Stimulated activated CD8-positive, alpha-beta memory T cell treated with anti-CD3 and anti-CD28 coated beads, Interleukin-2, amount 100 ng/mL, for 48 hours (primary cell): ENCODE results near the gene UNC45A.

ENCODE experiments used
- DNase-seq, 2 donors: peaks; one replicate each; pipeline ENCODE4 v3.0.0-alpha.2; 2020; ENCODE audit warnings: low read depth in 2 of 2

Gene UNC45A

GRCh38 chr15:90946538-90946937 is 11.5 kb downstream of the UNC45A start:
- DNase-seq: no peak

GRCh38 chr15:90946941-90947576 is 12.0 kb downstream of the UNC45A start:
- no peak for DNase-seq

GRCh38 chr15:90947577-90948357 is 12.7 kb downstream of the UNC45A start:
- DNase-seq: no peak

GRCh38 chr15:90948506-90948905 is 13.4 kb downstream of the UNC45A start:
- no peak for DNase-seq

GRCh38 chr15:90949979-90950675 is 15.0 kb downstream of the UNC45A start:
- DNase-seq: no peak

- no peak for DNase-seq
These were observed 15.6 kb downstream of the UNC45A start for GRCh38 chr15:90950676-90951075.

- DNase-seq: no peak
These were observed 18.0 kb downstream of the UNC45A start for GRCh38 chr15:90952901-90953677.

GRCh38 chr15:90953947-90954711 is 19.0 kb downstream of the UNC45A start:
- no peak for DNase-seq

- DNase-seq: peak; percentile 86 to 89
These were observed 19.9 kb downstream of the UNC45A start, which contains the start of gene RCCD1 for GRCh38 chr15:90954712-90955623. RCCD1 (plus strand) TSS chr15:90954884; CDS start chr15:90956735, 1,851 bp downstream.

- DNase-seq: no peak
These were observed 20.7 kb downstream of the UNC45A start for GRCh38 chr15:90955624-90956273.

- DNase-seq: peak; percentile 52 to 67
These were observed 21.4 kb downstream of the UNC45A start for GRCh38 chr15:90956274-90957030.

GRCh38 chr15:90957031-90957790 is 22.1 kb downstream of the UNC45A start:
- no peak for DNase-seq

GRCh38 chr15:90957791-90958190 is 22.7 kb downstream of the UNC45A start:
- DNase-seq: no peak

- DNase-seq: no peak
These were observed 24.0 kb downstream of the UNC45A start for GRCh38 chr15:90959028-90959595.

- DNase-seq: no peak
These were observed 24.8 kb downstream of the UNC45A start for GRCh38 chr15:90959894-90960293.

GRCh38 chr15:90960298-90961091 is 25.4 kb downstream of the UNC45A start:
- DNase-seq: no peak

- no peak for DNase-seq
These were observed 26.9 kb downstream of the UNC45A start for GRCh38 chr15:90962021-90962420.
